PFSK-1 (cell line): ENCODE measurements around the gene ATG2B.

Source experiments
- POLR2AphosphoS5 ChIP-seq: IDR thresholded peaks from 2 replicates; pipeline ENCODE4 v1.6.1; 2012; ENCODE audit warnings: low read depth, mild to moderate bottlenecking, control low read depth, low read length, moderate library complexity
- SIN3A ChIP-seq: IDR thresholded peaks from 2 replicates; pipeline ENCODE4 v1.6.1; 2012; ENCODE audit warnings: mild to moderate bottlenecking, low read length, moderate library complexity, borderline replicate concordance; ENCODE audit not compliant: insufficient read depth
- TAF1 ChIP-seq: IDR thresholded peaks from 2 replicates; pipeline ENCODE4 v1.6.1; 2012; ENCODE audit warnings: low read length, control low read depth, borderline replicate concordance; ENCODE audit not compliant: insufficient read depth
- TF ChIP-seq, protein P1 (sequence below), 2 experiments: IDR thresholded peaks; 2 replicates each; pipeline versions ENCODE4 v1.6.1 to v1.8.0; 2011 to 2012; ENCODE audit warnings: low read depth in 2 of 2, low read length in 2 of 2, control low read depth in 1 of 2, inconsistent platforms in 1 of 2, mild to moderate bottlenecking in 1 of 2, moderate library complexity in 1 of 2; ENCODE audit not compliant: insufficient read depth in 1 of 2

DNA sequence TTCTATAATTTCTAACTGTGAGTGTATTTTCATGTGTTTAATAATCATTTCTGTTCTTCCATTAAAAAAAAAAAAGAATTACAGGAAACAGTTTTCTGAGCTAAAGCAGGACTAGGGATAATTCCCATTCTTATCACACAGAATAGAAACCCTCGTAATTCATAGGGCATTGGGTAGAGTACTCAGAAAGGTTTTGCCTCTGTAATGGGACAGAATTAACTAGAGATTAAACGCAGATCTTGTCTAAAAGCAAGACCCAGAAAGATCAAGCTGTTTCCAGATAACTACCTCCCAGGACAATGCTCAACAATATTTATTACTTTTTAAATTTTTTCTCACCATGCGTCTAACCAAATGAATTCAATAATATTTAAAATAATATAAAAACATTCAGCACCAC lies 10.4 kb upstream of the ATG2B start:
- TF ChIP-seq TAF1 (no peak), SIN3A (no peak), POLR2AphosphoS5 (no peak)
- TF ChIP-seq, protein P1, sequence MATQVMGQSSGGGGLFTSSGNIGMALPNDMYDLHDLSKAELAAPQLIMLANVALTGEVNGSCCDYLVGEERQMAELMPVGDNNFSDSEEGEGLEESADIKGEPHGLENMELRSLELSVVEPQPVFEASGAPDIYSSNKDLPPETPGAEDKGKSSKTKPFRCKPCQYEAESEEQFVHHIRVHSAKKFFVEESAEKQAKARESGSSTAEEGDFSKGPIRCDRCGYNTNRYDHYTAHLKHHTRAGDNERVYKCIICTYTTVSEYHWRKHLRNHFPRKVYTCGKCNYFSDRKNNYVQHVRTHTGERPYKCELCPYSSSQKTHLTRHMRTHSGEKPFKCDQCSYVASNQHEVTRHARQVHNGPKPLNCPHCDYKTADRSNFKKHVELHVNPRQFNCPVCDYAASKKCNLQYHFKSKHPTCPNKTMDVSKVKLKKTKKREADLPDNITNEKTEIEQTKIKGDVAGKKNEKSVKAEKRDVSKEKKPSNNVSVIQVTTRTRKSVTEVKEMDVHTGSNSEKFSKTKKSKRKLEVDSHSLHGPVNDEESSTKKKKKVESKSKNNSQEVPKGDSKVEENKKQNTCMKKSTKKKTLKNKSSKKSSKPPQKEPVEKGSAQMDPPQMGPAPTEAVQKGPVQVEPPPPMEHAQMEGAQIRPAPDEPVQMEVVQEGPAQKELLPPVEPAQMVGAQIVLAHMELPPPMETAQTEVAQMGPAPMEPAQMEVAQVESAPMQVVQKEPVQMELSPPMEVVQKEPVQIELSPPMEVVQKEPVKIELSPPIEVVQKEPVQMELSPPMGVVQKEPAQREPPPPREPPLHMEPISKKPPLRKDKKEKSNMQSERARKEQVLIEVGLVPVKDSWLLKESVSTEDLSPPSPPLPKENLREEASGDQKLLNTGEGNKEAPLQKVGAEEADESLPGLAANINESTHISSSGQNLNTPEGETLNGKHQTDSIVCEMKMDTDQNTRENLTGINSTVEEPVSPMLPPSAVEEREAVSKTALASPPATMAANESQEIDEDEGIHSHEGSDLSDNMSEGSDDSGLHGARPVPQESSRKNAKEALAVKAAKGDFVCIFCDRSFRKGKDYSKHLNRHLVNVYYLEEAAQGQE (IDR thresholded peaks at IDR 0.05; ENCODE audit: insufficient read depth in 1 of 2, low read depth in 2 of 2, low read length in 2 of 2), result no peak
